Measurements from ENCODE around the gene SLC4A4. TPM values are rescaled to one million over a fixed set of nuclear protein-coding genes. Genes with fewer than 3 reads are reported as not detected.

Gene SLC4A4
- total RNA-seq, 1 donor from 2014 or later: 0.32 TPM

GRCh38 chr4:71294301-71294700 is 44.5 kb upstream of the SLC4A4 start:
- Histone ChIP-seq H3K4me3 (no peak overlapping the region), H3K27me3 (no peaks in the 10 kb centered on the region), H3K27ac (no peak overlapping the region), H3K36me3 (no peaks in the 10 kb centered on the region), H3K9me3 (no peaks in the 10 kb centered on the region), H3K4me1 (no peaks in the 10 kb centered on the region)
- no peak for TF ChIP-seq CTCF (IDR thresholded peaks at IDR 0.05)
- intact Hi-C loops (cut with DNase I): no loop called here
- DNase-seq (ENCODE audit: low spot score in 2 of 2): no peak

GRCh38 chr4:71296945-71297344 is 41.9 kb upstream of the SLC4A4 start:
- Histone ChIP-seq H3K4me3 (no peak overlapping the region), H3K36me3 (no peaks in the 10 kb centered on the region), H3K9me3 (no peaks in the 10 kb centered on the region), H3K27me3 (no peaks in the 10 kb centered on the region), H3K27ac (no peak overlapping the region), H3K4me1 (no peaks in the 10 kb centered on the region)
- no peak for TF ChIP-seq CTCF (IDR thresholded peaks at IDR 0.05)
- intact Hi-C loops (cut with DNase I): no loop called here
- DNase-seq (ENCODE audit: low spot score in 2 of 2): no peak

- no peak for TF ChIP-seq CTCF (IDR thresholded peaks at IDR 0.05)
- intact Hi-C loops (cut with DNase I): no loop called here
These were observed 38.5 kb upstream of the SLC4A4 start for GRCh38 chr4:71300362-71300761.

GRCh38 chr4:71300964-71301363 is 37.9 kb upstream of the SLC4A4 start:
- intact Hi-C loops (cut with DNase I): no loop called here
- no peak overlapping the region for H3K27ac ChIP-seq
- TF ChIP-seq CTCF (IDR thresholded peaks at IDR 0.05): no peak

More at GRCh38 chr4:71300362-71300761, 38.5 kb upstream of the SLC4A4 start:
- H3K27ac ChIP-seq: no peak overlapping the region
- DNase-seq (ENCODE audit: low spot score in 2 of 2): no peak
- H3K9me3 ChIP-seq: no peaks in the 10 kb centered on the region
- H3K4me3 ChIP-seq: no peak overlapping the region
- no peaks in the 10 kb centered on the region for H3K36me3 ChIP-seq
- no peaks in the 10 kb centered on the region for H3K27me3 ChIP-seq
- no peaks in the 10 kb centered on the region for H3K4me1 ChIP-seq

GRCh38 chr4:71303287-71303686 is 35.5 kb upstream of the SLC4A4 start:
- H3K9me3 ChIP-seq: no peaks in the 10 kb centered on the region
- intact Hi-C loops (cut with DNase I): no loop called here
- no peaks in the 10 kb centered on the region for H3K27me3 ChIP-seq
- no peak overlapping the region for H3K27ac ChIP-seq
- DNase-seq (ENCODE audit: low spot score in 2 of 2): no peak
- H3K36me3 ChIP-seq: no peaks in the 10 kb centered on the region
- H3K4me1 ChIP-seq: no peaks in the 10 kb centered on the region
- TF ChIP-seq CTCF (IDR thresholded peaks at IDR 0.05): no peak
- no peak overlapping the region for H3K4me3 ChIP-seq

More at GRCh38 chr4:71300964-71301363, 37.9 kb upstream of the SLC4A4 start:
- H3K4me3 ChIP-seq: no peak overlapping the region
- DNase-seq (ENCODE audit: low spot score in 2 of 2): no peak
- no peaks in the 10 kb centered on the region for H3K4me1 ChIP-seq
- no peaks in the 10 kb centered on the region for H3K27me3 ChIP-seq
- no peaks in the 10 kb centered on the region for H3K9me3 ChIP-seq
- H3K36me3 ChIP-seq: no peaks in the 10 kb centered on the region

GRCh38 chr4:71303850-71304249 is 35.0 kb upstream of the SLC4A4 start:
- H3K4me1 ChIP-seq: no peaks in the 10 kb centered on the region
- intact Hi-C loops (cut with DNase I): no loop called here

More at GRCh38 chr4:71303850-71304249, 35.0 kb upstream of the SLC4A4 start:
- Histone ChIP-seq H3K27me3 (no peaks in the 10 kb centered on the region), H3K9me3 (no peaks in the 10 kb centered on the region), H3K36me3 (no peaks in the 10 kb centered on the region), H3K27ac (no peak overlapping the region), H3K4me3 (no peak overlapping the region)
- no peak for DNase-seq (ENCODE audit: low spot score in 2 of 2)
- TF ChIP-seq CTCF (IDR thresholded peaks at IDR 0.05): no peak

Data from ascending aorta (tissue), 2 donors.